ENCODE data around the gene CCDC197. TPM values are rescaled to one million over a fixed set of nuclear protein-coding genes. Genes with fewer than 3 reads are reported as not detected.

The CCDC197 gene
- not detected in 2 replicates for total RNA-seq (ENCODE audit: low replicate concordance)
- long read RNA-seq, result 0 reads

DNA sequence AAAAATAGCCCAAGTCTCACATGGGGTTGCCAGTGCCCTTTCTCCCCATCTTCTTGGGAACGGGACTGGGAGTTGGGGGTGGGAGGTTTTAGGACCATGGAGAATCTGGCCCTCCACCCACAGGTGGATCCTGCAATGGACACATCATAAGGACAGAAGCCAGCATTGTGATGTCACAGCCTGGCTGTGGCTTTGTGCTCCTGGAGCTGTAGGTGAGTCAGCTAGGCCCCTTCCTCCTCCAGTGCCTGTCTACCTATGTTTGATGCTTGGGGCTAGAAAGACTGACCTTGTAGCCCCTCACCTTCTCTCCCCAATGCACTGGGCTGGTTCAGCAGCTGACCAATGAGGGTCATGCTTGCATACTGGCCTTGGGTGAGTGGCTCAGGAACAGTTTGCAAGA, at the start of gene CCDC197:
Gene CCDC197, plus strand, starts transcription at position 220 of the 400 bp plus-strand sequence. CDS start 831 bp downstream, outside the sequence.
- H3K9me3 Mint-ChIP-seq, result no peaks in the 10 kb centered on the region
- TF ChIP-seq, protein P1, sequence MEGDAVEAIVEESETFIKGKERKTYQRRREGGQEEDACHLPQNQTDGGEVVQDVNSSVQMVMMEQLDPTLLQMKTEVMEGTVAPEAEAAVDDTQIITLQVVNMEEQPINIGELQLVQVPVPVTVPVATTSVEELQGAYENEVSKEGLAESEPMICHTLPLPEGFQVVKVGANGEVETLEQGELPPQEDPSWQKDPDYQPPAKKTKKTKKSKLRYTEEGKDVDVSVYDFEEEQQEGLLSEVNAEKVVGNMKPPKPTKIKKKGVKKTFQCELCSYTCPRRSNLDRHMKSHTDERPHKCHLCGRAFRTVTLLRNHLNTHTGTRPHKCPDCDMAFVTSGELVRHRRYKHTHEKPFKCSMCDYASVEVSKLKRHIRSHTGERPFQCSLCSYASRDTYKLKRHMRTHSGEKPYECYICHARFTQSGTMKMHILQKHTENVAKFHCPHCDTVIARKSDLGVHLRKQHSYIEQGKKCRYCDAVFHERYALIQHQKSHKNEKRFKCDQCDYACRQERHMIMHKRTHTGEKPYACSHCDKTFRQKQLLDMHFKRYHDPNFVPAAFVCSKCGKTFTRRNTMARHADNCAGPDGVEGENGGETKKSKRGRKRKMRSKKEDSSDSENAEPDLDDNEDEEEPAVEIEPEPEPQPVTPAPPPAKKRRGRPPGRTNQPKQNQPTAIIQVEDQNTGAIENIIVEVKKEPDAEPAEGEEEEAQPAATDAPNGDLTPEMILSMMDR (conservative IDR thresholded peaks at IDR 0.05), result no peak
- H3K4me3 Mint-ChIP-seq, result no peak within 1 kb of the TSS
- DNase-seq (ENCODE audit: extremely low spot score, unreplicated experiment), result no peak
- no peak within 1 kb of the TSS for H3K27ac Mint-ChIP-seq
- H3K27me3 Mint-ChIP-seq, result peaks cover 7% of the 10 kb centered on the region
- no peaks in the 10 kb centered on the region for H3K36me3 Mint-ChIP-seq
- no peaks in the 10 kb centered on the region for H3K4me1 Mint-ChIP-seq (ENCODE audit: unreplicated experiment)

DNA sequence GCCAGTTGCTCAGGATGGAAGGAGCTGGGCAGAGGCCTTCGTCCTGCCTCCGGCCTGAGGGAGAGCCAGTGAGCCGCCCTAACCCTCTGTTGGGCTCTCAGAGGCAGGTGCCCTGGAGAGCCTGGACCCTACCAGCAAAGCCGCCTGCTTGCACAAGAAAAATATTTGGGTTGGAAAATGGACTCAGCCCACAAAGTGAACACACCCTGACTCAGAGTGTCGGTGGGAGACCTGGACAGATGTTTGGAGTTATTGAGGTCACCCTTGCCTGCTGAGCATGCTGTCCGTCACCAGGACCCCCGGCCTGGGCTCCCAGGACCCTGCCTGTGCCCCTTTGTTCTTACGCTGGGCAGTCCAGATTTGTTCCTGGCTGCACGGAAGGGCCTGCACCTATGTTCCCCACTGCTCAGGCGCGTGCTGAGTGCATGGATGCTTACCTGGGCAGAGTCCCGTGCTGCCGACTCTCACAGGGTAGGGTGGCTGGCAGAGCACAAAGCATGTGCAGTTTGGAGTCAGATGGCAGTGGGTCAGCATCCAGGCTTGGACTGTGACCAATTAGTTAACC, 47.5 kb upstream of the CCDC197 start:
- Mint-ChIP-seq H3K9me3 (no peaks in the 10 kb centered on the region), H3K4me1 (ENCODE audit: unreplicated experiment) (peaks cover 4% of the 10 kb centered on the region), H3K4me3 (no peak overlapping the region), H3K27ac (no peak overlapping the region), H3K27me3 (peaks cover 6% of the 10 kb centered on the region), H3K36me3 (no peaks in the 10 kb centered on the region)
- DNase-seq (ENCODE audit: extremely low spot score, unreplicated experiment), result no peak
- TF ChIP-seq, protein P1 (conservative IDR thresholded peaks at IDR 0.05), result no peak

DNA sequence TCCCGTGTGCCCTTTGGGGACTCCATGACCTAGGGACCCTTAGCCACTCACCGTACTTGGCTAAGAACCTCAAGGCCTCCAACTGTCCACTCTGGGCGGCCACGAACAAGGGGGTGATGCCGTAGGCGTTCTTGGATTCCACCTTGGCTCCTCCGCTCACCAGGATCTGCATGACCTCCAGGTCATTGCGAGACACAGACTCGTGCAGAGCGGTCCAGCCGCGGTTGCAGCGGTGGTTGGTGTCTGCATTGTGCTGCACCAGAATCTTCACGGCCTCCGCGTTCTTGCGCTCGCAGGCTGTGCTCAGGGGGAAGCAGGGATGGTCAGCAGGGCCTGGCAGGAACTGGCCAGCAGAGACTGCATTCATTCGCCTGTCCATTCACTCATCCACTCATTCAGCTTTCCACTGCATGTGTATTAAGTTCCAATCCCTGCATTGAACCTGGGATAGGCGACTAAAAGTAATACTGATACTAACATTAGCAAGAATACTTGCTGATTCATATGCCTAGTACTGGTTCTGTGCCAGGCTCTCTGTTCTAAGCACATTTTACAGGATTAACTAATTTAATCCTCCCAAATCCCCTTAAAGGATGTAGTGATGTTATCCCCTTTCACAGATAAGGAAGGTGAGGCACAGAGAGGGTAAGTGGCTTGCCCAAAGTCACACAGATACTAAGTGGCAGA, 46.0 kb upstream of the CCDC197 start:
- no peak for DNase-seq (ENCODE audit: extremely low spot score, unreplicated experiment)
- Mint-ChIP-seq H3K9me3 (no peaks in the 10 kb centered on the region), H3K27ac (no peak overlapping the region), H3K27me3 (peaks cover 5% of the 10 kb centered on the region), H3K4me1 (ENCODE audit: unreplicated experiment) (peaks cover 11% of the 10 kb centered on the region), H3K4me3 (no peak overlapping the region), H3K36me3 (no peaks in the 10 kb centered on the region)
- TF ChIP-seq, protein P1 (conservative IDR thresholded peaks at IDR 0.05), result no peak

DNA sequence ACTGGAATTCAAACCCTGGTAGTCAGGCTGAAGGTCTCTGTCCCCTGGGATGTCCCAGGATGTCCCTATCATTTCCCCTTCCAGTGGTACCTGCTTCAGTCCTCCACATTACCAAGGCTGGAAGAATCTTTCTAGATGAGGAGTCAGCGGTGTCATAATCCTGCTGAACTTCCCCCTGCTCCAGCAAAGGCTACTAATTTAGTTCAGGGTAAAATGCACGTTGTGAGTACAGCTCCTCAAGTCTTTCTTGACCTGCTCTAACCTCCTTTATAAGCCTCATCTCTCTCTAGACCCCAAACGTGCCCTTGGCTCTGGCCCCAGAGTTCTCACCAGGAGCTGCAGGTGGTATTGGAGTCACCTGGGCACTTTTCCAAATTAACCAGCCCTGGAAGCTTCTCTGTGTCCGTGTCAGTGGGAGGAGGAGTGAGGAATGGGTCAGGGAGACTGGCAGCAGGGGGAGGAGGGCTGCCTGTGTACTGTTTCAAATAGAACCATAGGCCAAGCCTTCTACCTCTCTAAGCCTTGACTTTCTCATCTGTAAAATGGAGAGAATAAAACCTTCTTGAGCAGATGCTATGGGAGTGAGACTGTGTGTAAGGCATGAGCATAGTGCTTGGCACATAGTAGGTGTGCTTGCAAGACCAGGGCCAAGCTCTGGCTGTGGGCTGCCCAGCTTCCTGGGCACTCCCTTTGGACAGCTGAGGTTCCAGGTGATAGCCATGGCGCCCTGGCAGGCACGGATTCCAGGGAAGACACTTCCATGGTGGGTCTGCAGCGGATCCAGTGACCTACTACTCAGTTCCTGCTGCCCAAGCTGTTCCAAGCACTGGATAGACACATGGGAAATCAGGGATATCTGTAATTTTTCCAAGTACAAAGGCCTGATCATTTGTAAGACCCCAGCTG, 45.2 kb upstream of the CCDC197 start:
- no peaks in the 10 kb centered on the region for H3K9me3 Mint-ChIP-seq
- H3K36me3 Mint-ChIP-seq, result no peaks in the 10 kb centered on the region
- peaks cover 11% of the 10 kb centered on the region for H3K4me1 Mint-ChIP-seq (ENCODE audit: unreplicated experiment)
- no peak for DNase-seq (ENCODE audit: extremely low spot score, unreplicated experiment)
- H3K27ac Mint-ChIP-seq, result no peak overlapping the region
- H3K27me3 Mint-ChIP-seq, result no peaks in the 10 kb centered on the region
- H3K4me3 Mint-ChIP-seq, result no peak overlapping the region
- TF ChIP-seq, protein P1 (conservative IDR thresholded peaks at IDR 0.05), result no peak

DNA sequence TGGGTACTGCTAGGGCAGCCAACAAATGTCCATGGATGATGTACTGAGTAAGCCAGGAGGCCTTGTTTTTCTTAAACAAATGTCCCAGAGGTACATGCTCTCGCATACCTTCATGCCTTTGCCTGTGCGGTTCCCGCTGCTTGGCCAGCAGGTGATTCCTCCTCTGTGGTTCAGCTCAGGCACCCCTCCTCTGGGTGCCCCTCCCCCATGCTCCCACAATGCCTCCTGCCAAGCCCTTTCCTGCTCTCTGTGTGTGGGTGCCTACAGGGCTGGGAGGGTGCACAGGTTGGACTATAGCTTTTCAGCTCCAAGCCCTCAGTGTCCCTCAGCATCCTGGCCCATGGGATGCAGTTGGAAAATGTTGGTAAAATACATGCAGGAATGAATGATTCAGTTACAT, 44.3 kb upstream of the CCDC197 start:
- TF ChIP-seq, protein P1 (conservative IDR thresholded peaks at IDR 0.05), result no peak
- no peak for DNase-seq (ENCODE audit: extremely low spot score, unreplicated experiment)
- Mint-ChIP-seq H3K36me3 (no peaks in the 10 kb centered on the region), H3K4me3 (no peak overlapping the region), H3K9me3 (no peaks in the 10 kb centered on the region), H3K4me1 (ENCODE audit: unreplicated experiment) (peaks cover 11% of the 10 kb centered on the region), H3K27ac (no peak overlapping the region), H3K27me3 (no peaks in the 10 kb centered on the region)
